Measurements from ENCODE around the gene C1R. TPM values are rescaled to one million over a fixed set of nuclear protein-coding genes. Genes with fewer than 3 reads are reported as not detected.

C1R gene
- polyA plus RNA-seq, 3 donors, result 0.14 to 0.88 TPM; not detected in 1

GRCh38 chr12:7035463-7035862 lies 56.8 kb downstream of the C1R start:
- no peaks in the 10 kb centered on the region for H3K36me3 ChIP-seq (replicated peaks in 1 of 2; ENCODE audit: control insufficient read depth in 1 of 2, insufficient read depth in 2 of 2, low read length in 2 of 2)
- H3K4me2 ChIP-seq (replicated peaks; ENCODE audit: extremely low read depth, low read length, poor library complexity, severe bottlenecking), result no peak overlapping the region
- no peaks in the 10 kb centered on the region for H3K4me1 Mint-ChIP-seq
- WGBS (ENCODE audit: insufficient coverage), result no CpG with 5 or more reads among the region's 2 CpGs
- H3K4me1 ChIP-seq (ENCODE audit: control insufficient read depth in 1 of 2, insufficient read depth in 2 of 2, low read length in 2 of 2), result no peaks in the 10 kb centered on the region
- no peak overlapping the region for H3K4me3 ChIP-seq (replicated peaks in 1 of 3; ENCODE audit: low read depth in 2 of 3, low read length in 3 of 3)
- H3K27me3 ChIP-seq (ENCODE audit: control insufficient read depth in 2 of 2, insufficient read depth in 2 of 2, low read length in 2 of 2), result no peaks in the 10 kb centered on the region
- no peak overlapping the region for H3K9ac ChIP-seq (ENCODE audit: insufficient read depth, low read length, poor library complexity, severe bottlenecking)
- H3K79me2 ChIP-seq (ENCODE audit: insufficient read depth, low read length), result no peaks in the 10 kb centered on the region
- H3K4me3 Mint-ChIP-seq, result no peak overlapping the region
- H3K27me3 Mint-ChIP-seq (ENCODE audit: low read depth in 3 of 3), result peaks cover 2 to 8% (median 4%) of the 10 kb centered on the region in 3 donors
- no peak overlapping the region for H3K27ac Mint-ChIP-seq
- H3K36me3 Mint-ChIP-seq, result no peaks in the 10 kb centered on the region
- H3K27ac ChIP-seq (ENCODE audit: low read depth in 1 of 2, low read length in 2 of 2), result no peak overlapping the region
- DNase-seq, result no peak
- H3K9me3 Mint-ChIP-seq, result peaks cover 0 to 3% (median 0%) of the 10 kb centered on the region in 7 donors
- H2AFZ ChIP-seq (ENCODE audit: insufficient read depth, low read depth, low read length, poor library complexity, severe bottlenecking), result no peak overlapping the region
- H3K9me3 ChIP-seq (replicated peaks in 1 of 2; ENCODE audit: control insufficient read depth in 1 of 2, insufficient read depth in 1 of 2, low read length in 2 of 2), result no peaks in the 10 kb centered on the region
- no peaks in the 10 kb centered on the region for H4K20me1 ChIP-seq (ENCODE audit: insufficient read depth, low read length)
- intact Hi-C loops (cut with micrococcal nuclease), result no loop called here
- no peak for TF ChIP-seq CTCF (IDR thresholded peaks at IDR 0.05)

GRCh38 chr12:7034464-7034863 lies 57.8 kb downstream of the C1R start:
- Histone ChIP-seq H3K4me2 (replicated peaks; ENCODE audit: extremely low read depth, low read length, poor library complexity, severe bottlenecking) (no peak overlapping the region), H3K27ac (ENCODE audit: low read depth in 1 of 2, low read length in 2 of 2) (no peak overlapping the region), H3K4me1 (ENCODE audit: control insufficient read depth in 1 of 2, insufficient read depth in 2 of 2, low read length in 2 of 2) (no peaks in the 10 kb centered on the region), H3K27me3 (ENCODE audit: control insufficient read depth in 2 of 2, insufficient read depth in 2 of 2, low read length in 2 of 2) (no peaks in the 10 kb centered on the region), H3K79me2 (ENCODE audit: insufficient read depth, low read length) (no peaks in the 10 kb centered on the region), H2AFZ (ENCODE audit: insufficient read depth, low read depth, low read length, poor library complexity, severe bottlenecking) (no peak overlapping the region), H4K20me1 (ENCODE audit: insufficient read depth, low read length) (no peaks in the 10 kb centered on the region), H3K36me3 (replicated peaks in 1 of 2; ENCODE audit: control insufficient read depth in 1 of 2, insufficient read depth in 2 of 2, low read length in 2 of 2) (no peaks in the 10 kb centered on the region), H3K4me3 (replicated peaks in 1 of 3; ENCODE audit: low read depth in 2 of 3, low read length in 3 of 3) (no peak overlapping the region), H3K9me3 (replicated peaks in 1 of 2; ENCODE audit: control insufficient read depth in 1 of 2, insufficient read depth in 1 of 2, low read length in 2 of 2) (no peaks in the 10 kb centered on the region), H3K9ac (ENCODE audit: insufficient read depth, low read length, poor library complexity, severe bottlenecking) (no peak overlapping the region)
- H3K9me3 Mint-ChIP-seq, result peaks cover 0 to 6% (median 0%) of the 10 kb centered on the region in 7 donors
- TF ChIP-seq CTCF (IDR thresholded peaks at IDR 0.05), result no peak
- no peak overlapping the region for H3K27ac Mint-ChIP-seq
- peaks cover 2 to 8% (median 4%) of the 10 kb centered on the region in 3 donors for H3K27me3 Mint-ChIP-seq (ENCODE audit: low read depth in 3 of 3)
- no peak for DNase-seq
- H3K36me3 Mint-ChIP-seq, result no peaks in the 10 kb centered on the region
- no peaks in the 10 kb centered on the region for H3K4me1 Mint-ChIP-seq
- WGBS (ENCODE audit: insufficient coverage), result 80% methylated on average over 1 of the region's 1 CpG
- H3K4me3 Mint-ChIP-seq, result no peak overlapping the region
- intact Hi-C loops (cut with micrococcal nuclease), result no loop called here
